ENCODE measurements around the gene AKAP13. TPM values are rescaled to one million over a fixed set of nuclear protein-coding genes. Genes with fewer than 3 reads are reported as not detected.

Gene AKAP13
- total RNA-seq, 1 donor from 2014 or later, result 322 TPM

GRCh38 chr15:85730001-85730820 is 349.8 kb downstream of the AKAP13 start:
- DNase-seq (no peak), ATAC-seq (ENCODE audit: poor library complexity) (peak; percentile 65)

GRCh38 chr15:85733416-85733815 is 353.0 kb downstream of the AKAP13 start:
- intact Hi-C loops (cut with DNase I), result loop anchor here (5.0 kb wide), 1 partner anchor 94 kb away; no protein-coding TSS in a partner anchor
- ATAC-seq (ENCODE audit: poor library complexity), result no peak
- DNase-seq, result no peak

More at GRCh38 chr15:85730001-85730820, 349.8 kb downstream of the AKAP13 start:
- intact Hi-C loops (cut with DNase I), result loop anchor here (5.0 kb wide), 1 partner anchor 97 kb away; no protein-coding TSS in a partner anchor

- intact Hi-C loops (cut with DNase I), result no loop called here
- ATAC-seq (ENCODE audit: poor library complexity), result no peak
- no peak for DNase-seq
Measured at GRCh38 chr15:85737061-85737460, 356.7 kb downstream of the AKAP13 start.

- intact Hi-C loops (cut with DNase I), result no loop called here
- DNase-seq (no peak), ATAC-seq (ENCODE audit: poor library complexity) (no peak)
Measured at GRCh38 chr15:85741021-85741421, 360.6 kb downstream of the AKAP13 start.

GRCh38 chr15:85741662-85742061 is 361.3 kb downstream of the AKAP13 start:
- DNase-seq (no peak), ATAC-seq (ENCODE audit: poor library complexity) (no peak)
- intact Hi-C loops (cut with DNase I), result no loop called here

GRCh38 chr15:85742186-85742821 is 361.9 kb downstream of the AKAP13 start:
- ATAC-seq (ENCODE audit: poor library complexity) (peak; percentile 41), DNase-seq (no peak)
- intact Hi-C loops (cut with DNase I), result no loop called here

- DNase-seq, result no peak
- intact Hi-C loops (cut with DNase I), result no loop called here
- ATAC-seq (ENCODE audit: poor library complexity), result no peak
Measured at GRCh38 chr15:85743392-85744055, 363.1 kb downstream of the AKAP13 start.

- no peak for DNase-seq
- ATAC-seq (ENCODE audit: poor library complexity), result no peak
- intact Hi-C loops (cut with DNase I), result no loop called here
Measured at GRCh38 chr15:85744579-85744978, 364.2 kb downstream of the AKAP13 start.

- ATAC-seq (ENCODE audit: poor library complexity) (no peak), DNase-seq (no peak)
- intact Hi-C loops (cut with DNase I), result loop anchor here (5.0 kb wide), 1 partner anchor 47 kb away; the partner anchor contains the start of gene KLHL25
Measured at GRCh38 chr15:85745023-85745422, 364.6 kb downstream of the AKAP13 start.

GRCh38 chr15:85745525-85746150 is 365.2 kb downstream of the AKAP13 start:
- intact Hi-C loops (cut with DNase I), result loop anchor here (5.0 kb wide), 1 partner anchor 47 kb away; the partner anchor contains the start of gene KLHL25
- peak; percentile 53 for DNase-seq
- ATAC-seq (ENCODE audit: poor library complexity), result no peak

GRCh38 chr15:85746641-85747040 is 366.2 kb downstream of the AKAP13 start:
- intact Hi-C loops (cut with DNase I), result loop anchor here (5.0 kb wide), 1 partner anchor 46 kb away; the partner anchor contains the start of gene KLHL25
- ATAC-seq (ENCODE audit: poor library complexity), result no peak
- DNase-seq, result no peak

GRCh38 chr15:85748176-85748575 is 367.8 kb downstream of the AKAP13 start:
- intact Hi-C loops (cut with DNase I), result loop anchor here (5.0 kb wide), 1 partner anchor 44 kb away; the partner anchor contains the start of gene KLHL25
- ATAC-seq (ENCODE audit: poor library complexity), result no peak

GRCh38 chr15:85748729-85749128 is 368.3 kb downstream of the AKAP13 start:
- DNase-seq (no peak), ATAC-seq (ENCODE audit: poor library complexity) (no peak)
- intact Hi-C loops (cut with DNase I), result loop anchor here (5.0 kb wide), 1 partner anchor 44 kb away; the partner anchor contains the start of gene KLHL25

More at GRCh38 chr15:85748176-85748575, 367.8 kb downstream of the AKAP13 start:
- no peak for DNase-seq

GRCh38 chr15:85749261-85750151 is 369.1 kb downstream of the AKAP13 start:
- intact Hi-C loops (cut with DNase I), result loop anchor here (5.0 kb wide), 1 partner anchor 43 kb away; the partner anchor contains the start of gene KLHL25
- ATAC-seq (ENCODE audit: poor library complexity) (peak; percentile 48), DNase-seq (peak; percentile 79)

- intact Hi-C loops (cut with DNase I), result no loop called here
- ATAC-seq (ENCODE audit: poor library complexity), result peak; percentile 64
- peak; percentile 87 for DNase-seq
Measured at GRCh38 chr15:85750319-85751290, 370.2 kb downstream of the AKAP13 start.

- DNase-seq (no peak), ATAC-seq (ENCODE audit: poor library complexity) (no peak)
- intact Hi-C loops (cut with DNase I), result no loop called here
Measured at GRCh38 chr15:85751291-85752123, 371.1 kb downstream of the AKAP13 start.
